Keratinocyte (primary cell): ENCODE results near the gene HNF1B. TPM values are rescaled to one million over a fixed set of nuclear protein-coding genes. Genes with fewer than 3 reads are reported as not detected.
"Not testable (repeated sequence)": the region's sequence is repeated elsewhere in the genome, so short reads cannot be mapped to it uniquely, and the experiment has no call there.

Source experiments
- DNase-seq: peaks from one replicate; pipeline ENCODE4 v3.0.0-alpha.2; 2011; ENCODE audit warnings: low read depth, missing footprints, low spot score
- FAIRE-seq: peaks from 2 replicates; lab custom pipeline; 2011; peaks lifted over from hg19 to GRCh38; lab: Jason Lieb, UNC
- H2AFZ ChIP-seq: 2 replicates; pipeline ENCODE4 v1.6.0; 2012; ENCODE audit warnings: low read length, control low read depth, inconsistent platforms; ENCODE audit not compliant: control insufficient read depth
- H3K27ac ChIP-seq: 2 replicates; pipeline ENCODE4 v1.5.1; 2011; ENCODE audit warnings: low read length; ENCODE audit not compliant: control insufficient read depth, insufficient read depth
- H3K27me3 ChIP-seq: 3 replicates; pipeline ENCODE4 v1.6.0; 2011; ENCODE audit warnings: low read length; ENCODE audit not compliant: control insufficient read depth, insufficient read depth; ENCODE audit errors: extremely low read depth
- H3K36me3 ChIP-seq, 2 experiments: 2 replicates in 1 of 2; 3 replicates in 1 of 2; pipeline ENCODE4 v1.5.1; 2011; ENCODE audit warnings: low read length in 2 of 2, mild to moderate bottlenecking in 1 of 2; ENCODE audit not compliant: control insufficient read depth in 2 of 2, insufficient read depth in 2 of 2; ENCODE audit errors: extremely low read depth in 1 of 2
- H3K4me1 ChIP-seq: 3 replicates; pipeline ENCODE4 v1.5.1; 2011; ENCODE audit warnings: low read length; ENCODE audit not compliant: control insufficient read depth, insufficient read depth; ENCODE audit errors: extremely low read depth
- H3K4me2 ChIP-seq: 3 replicates; pipeline ENCODE4 v1.6.0; 2011; ENCODE audit warnings: low read depth, low read length; ENCODE audit not compliant: control insufficient read depth, insufficient read depth; ENCODE audit errors: extremely low read depth
- H3K4me3 ChIP-seq, 3 experiments: fragments of 200-600 bp in 1 of 3; sonication (generic) in 1 of 3; 2 replicates in 2 of 3; 3 replicates in 1 of 3; pipeline ENCODE4 v1.5.1; 2011 to 2016; ENCODE audit warnings: low read length in 3 of 3, mild to moderate bottlenecking in 3 of 3, control low read depth in 2 of 3, inconsistent platforms in 1 of 3, low read depth in 1 of 3, mixed read lengths in 1 of 3, mixed run types in 1 of 3, moderate library complexity in 1 of 3; ENCODE audit not compliant: control insufficient read depth in 2 of 3, insufficient read depth in 2 of 3; ENCODE audit errors: extremely low read depth in 1 of 3
- H3K79me2 ChIP-seq: 2 replicates; pipeline ENCODE4 v1.6.0; 2012; ENCODE audit warnings: low read length; ENCODE audit not compliant: control insufficient read depth, insufficient read depth
- H3K9ac ChIP-seq: 3 replicates; pipeline ENCODE4 v1.6.0; 2011; ENCODE audit warnings: low read length; ENCODE audit not compliant: control insufficient read depth, insufficient read depth; ENCODE audit errors: extremely low read depth
- H3K9me1 ChIP-seq: 3 replicates; pipeline ENCODE4 v1.6.0; 2011; ENCODE audit warnings: low read length; ENCODE audit not compliant: control insufficient read depth, insufficient read depth; ENCODE audit errors: extremely low read depth
- H3K9me3 ChIP-seq: 2 replicates; pipeline ENCODE4 v1.5.1; 2012; ENCODE audit warnings: low read depth, low read length; ENCODE audit not compliant: control insufficient read depth
- H4K20me1 ChIP-seq: 3 replicates; pipeline ENCODE4 v1.6.0; 2011; ENCODE audit warnings: low read length; ENCODE audit not compliant: control insufficient read depth, insufficient read depth; ENCODE audit errors: extremely low read depth
- EZH2 ChIP-seq: IDR thresholded peaks from one replicate; pipeline ENCODE4 v1.6.1; 2012; ENCODE audit warnings: inconsistent platforms, mild to moderate bottlenecking, low read length, moderate library complexity
- dilution Hi-C: fragments of 300-500 bp; cut with MboI; formaldehyde crosslinking; loops from one replicate; pipeline ENCODE4 v1.7.0; 2020; ENCODE audit warnings: low sequenced_read_pairs; ENCODE audit not compliant: extremely low pct_ligation_motif_present
- polyA plus RNA-seq, 5 experiments: library from polyadenylated mRNA; depleted of rRNA in 3 of 5; stranded (reverse) in 3 of 5; stranded (forward) in 1 of 5; unstranded in 1 of 5; fragments of >200 nt; gene quantifications; 1 replicate in 1 of 5; 2 replicates in 3 of 5; 3 replicates in 1 of 5; pipeline versions ENCODE4 v1.2.1 to v1.2.3, GENCODE V29; 2011 to 2012; ENCODE audit warnings: missing spikeins in 2 of 5, low read depth in 1 of 5, low replicate concordance in 1 of 5
- TF ChIP-seq, protein P1 (sequence below), 3 experiments: IDR thresholded peaks in 1 of 3; conservative IDR thresholded peaks in 1 of 3; optimal IDR thresholded peaks in 1 of 3; 2 replicates in 2 of 3; 3 replicates in 1 of 3; pipeline versions ENCODE3 to v1.5.1; 2011; ENCODE audit warnings: low read length in 3 of 3, mild to moderate bottlenecking in 3 of 3, moderate library complexity in 2 of 3, control low read depth in 1 of 3, inconsistent platforms in 1 of 3; ENCODE audit not compliant: insufficient read depth in 2 of 3; ENCODE audit errors: extremely low read depth in 1 of 3

The HNF1B gene
- polyA plus RNA-seq, 1 donor (not counting 4 experiments of a cell fraction or from before 2014, with no cell fraction given): not detected

DNA sequence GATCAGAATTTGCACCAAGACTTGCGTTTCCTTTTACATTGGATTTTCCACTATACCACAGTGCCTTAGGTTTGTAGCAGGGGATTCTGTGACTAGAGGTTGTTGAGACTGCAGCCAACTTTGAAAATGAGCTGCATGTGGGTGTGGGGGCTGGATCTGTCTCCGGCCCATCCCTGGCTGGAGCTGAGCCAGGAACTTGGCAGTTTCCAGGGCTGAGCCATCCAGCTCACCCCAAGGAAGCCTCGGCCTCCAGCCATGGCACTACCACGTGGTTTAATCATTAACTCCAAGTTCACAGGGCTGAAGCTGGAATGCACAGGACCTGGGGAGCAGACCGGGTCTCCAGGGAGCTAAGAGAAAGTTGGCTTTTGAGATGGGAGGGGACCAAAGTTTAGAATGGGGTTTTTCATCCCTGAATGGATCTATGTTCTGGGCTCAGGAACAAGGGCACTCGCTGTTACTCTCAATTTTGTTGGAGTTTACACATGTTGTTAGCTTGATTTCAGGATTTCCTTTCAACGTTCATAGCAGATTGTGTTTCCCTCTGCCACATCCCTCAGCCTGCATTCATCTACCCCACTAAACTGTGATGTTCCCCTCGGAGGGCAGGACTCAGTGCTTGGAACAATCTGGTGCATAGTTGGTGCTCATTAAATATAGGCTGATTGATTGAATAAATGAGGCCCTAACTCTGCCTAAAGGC is 42.3 kb upstream of the HNF1B start:
- no peaks in the 10 kb centered on the region for H3K36me3 ChIP-seq
- H3K9me3 ChIP-seq: no peaks in the 10 kb centered on the region
- no peaks in the 10 kb centered on the region for H3K4me1 ChIP-seq
- no peaks in the 10 kb centered on the region for H3K79me2 ChIP-seq
- dilution Hi-C loops: no loop called here
- H3K9me1 ChIP-seq: no peaks in the 10 kb centered on the region
- DNase-seq (no peak), FAIRE-seq (no peak)
- H3K9ac ChIP-seq: no peak overlapping the region
- H3K27me3 ChIP-seq: peaks cover 19% of the 10 kb centered on the region
- H3K4me3 ChIP-seq: no peak overlapping the region
- no peak overlapping the region for H3K27ac ChIP-seq
- no peak overlapping the region for H2AFZ ChIP-seq
- no peak overlapping the region for H3K4me2 ChIP-seq
- no peaks in the 10 kb centered on the region for H4K20me1 ChIP-seq
- TF ChIP-seq EZH2: no peak
- TF ChIP-seq, protein P1, sequence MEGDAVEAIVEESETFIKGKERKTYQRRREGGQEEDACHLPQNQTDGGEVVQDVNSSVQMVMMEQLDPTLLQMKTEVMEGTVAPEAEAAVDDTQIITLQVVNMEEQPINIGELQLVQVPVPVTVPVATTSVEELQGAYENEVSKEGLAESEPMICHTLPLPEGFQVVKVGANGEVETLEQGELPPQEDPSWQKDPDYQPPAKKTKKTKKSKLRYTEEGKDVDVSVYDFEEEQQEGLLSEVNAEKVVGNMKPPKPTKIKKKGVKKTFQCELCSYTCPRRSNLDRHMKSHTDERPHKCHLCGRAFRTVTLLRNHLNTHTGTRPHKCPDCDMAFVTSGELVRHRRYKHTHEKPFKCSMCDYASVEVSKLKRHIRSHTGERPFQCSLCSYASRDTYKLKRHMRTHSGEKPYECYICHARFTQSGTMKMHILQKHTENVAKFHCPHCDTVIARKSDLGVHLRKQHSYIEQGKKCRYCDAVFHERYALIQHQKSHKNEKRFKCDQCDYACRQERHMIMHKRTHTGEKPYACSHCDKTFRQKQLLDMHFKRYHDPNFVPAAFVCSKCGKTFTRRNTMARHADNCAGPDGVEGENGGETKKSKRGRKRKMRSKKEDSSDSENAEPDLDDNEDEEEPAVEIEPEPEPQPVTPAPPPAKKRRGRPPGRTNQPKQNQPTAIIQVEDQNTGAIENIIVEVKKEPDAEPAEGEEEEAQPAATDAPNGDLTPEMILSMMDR (optimal IDR thresholded peaks at IDR 0.05 in 1 of 3, IDR thresholded peaks at IDR 0.05 in 1 of 3, conservative IDR thresholded peaks at IDR 0.05 in 1 of 3; ENCODE audit: extremely low read depth in 1 of 3, insufficient read depth in 2 of 3, low read length in 3 of 3): no peak

GRCh38 chr17:37786481-37786880 is 41.6 kb upstream of the HNF1B start:
- no peaks in the 10 kb centered on the region for H3K36me3 ChIP-seq
- no peak overlapping the region for H3K4me3 ChIP-seq
- H4K20me1 ChIP-seq: no peaks in the 10 kb centered on the region
- H2AFZ ChIP-seq: no peak overlapping the region
- dilution Hi-C loops: no loop called here
- no peaks in the 10 kb centered on the region for H3K9me1 ChIP-seq
- FAIRE-seq: no peak
- H3K9ac ChIP-seq: no peak overlapping the region
- TF ChIP-seq, protein P1 (optimal IDR thresholded peaks at IDR 0.05 in 1 of 3, IDR thresholded peaks at IDR 0.05 in 1 of 3, conservative IDR thresholded peaks at IDR 0.05 in 1 of 3; ENCODE audit: extremely low read depth in 1 of 3, insufficient read depth in 2 of 3, low read length in 3 of 3): no peak
- TF ChIP-seq EZH2: no peak
- H3K9me3 ChIP-seq: no peaks in the 10 kb centered on the region
- no peak overlapping the region for H3K27ac ChIP-seq
- peaks cover 19% of the 10 kb centered on the region for H3K27me3 ChIP-seq
- H3K4me2 ChIP-seq: no peak overlapping the region
- DNase-seq: no peak
- no peaks in the 10 kb centered on the region for H3K79me2 ChIP-seq
- H3K4me1 ChIP-seq: no peaks in the 10 kb centered on the region

- H3K9me1 ChIP-seq, H3K36me3 ChIP-seq, H2AFZ ChIP-seq, H3K4me3 ChIP-seq, H3K9ac ChIP-seq, H3K79me2 ChIP-seq, H3K4me1 ChIP-seq, H3K4me2 ChIP-seq, H4K20me1 ChIP-seq, H3K9me3 ChIP-seq, H3K27me3 ChIP-seq, FAIRE-seq, DNase-seq, H3K27ac ChIP-seq, dilution Hi-C loops: not testable (repeated sequence)
Observed at GRCh38 chr17:37782460-37782859, 37.6 kb upstream of the HNF1B start.
